HepG2 (cell line): Measurements from ENCODE around the gene LAMC1. TPM values are rescaled to one million over a fixed set of nuclear protein-coding genes. Genes with fewer than 3 reads are reported as not detected.

Experiments
- ATF1 ChIP-seq: IDR thresholded peaks from 2 replicates; pipeline ENCODE4 v1.6.1; 2016; ENCODE audit warnings: mild to moderate bottlenecking, control low read depth
- CERS6 ChIP-seq: sonication (generic); formaldehyde crosslinking; IDR thresholded peaks from 2 replicates; pipeline ENCODE4 v1.5.0; 2020; ENCODE audit warnings: missing genetic modification reagents
- CREB1 ChIP-seq, 2 experiments: fragments of 450-650 bp in 1 of 2; IDR thresholded peaks; 2 replicates each; pipeline ENCODE4 v1.6.1; 2016 to 2017; ENCODE audit warnings: control low read depth in 1 of 2, mild to moderate bottlenecking in 1 of 2, missing compliant biosample characterization in 1 of 2, missing genetic modification characterization in 1 of 2
- ELF3 ChIP-seq: IDR thresholded peaks from 2 replicates; pipeline ENCODE4 v1.6.1; 2016; ENCODE audit warnings: missing genetic modification reagents, missing compliant biosample characterization
- MED8 ChIP-seq: sonication (generic); formaldehyde crosslinking; IDR thresholded peaks from 2 replicates; pipeline ENCODE4 v1.8.1; 2023; ENCODE audit warnings: mild to moderate bottlenecking, missing genetic modification reagents; ENCODE audit not compliant: insufficient replicate concordance
- NKX3-1 ChIP-seq: sonication (generic); formaldehyde crosslinking; IDR thresholded peaks from 2 replicates; pipeline ENCODE4 v1.5.0; 2020; ENCODE audit warnings: missing genetic modification reagents
- POLR2AphosphoS5 ChIP-seq: IDR thresholded peaks from 2 replicates; pipeline ENCODE4 v1.6.1; 2012; ENCODE audit warnings: low read depth, low read length
- RARG ChIP-seq: sonication (generic); formaldehyde crosslinking; IDR thresholded peaks from 2 replicates; pipeline ENCODE4 v1.4.0; 2020; ENCODE audit warnings: low read depth, mild to moderate bottlenecking, missing genetic modification reagents
- RCOR2 ChIP-seq: IDR thresholded peaks from 2 replicates; pipeline ENCODE4 v1.6.1; 2016; ENCODE audit warnings: missing biosample characterization, missing genetic modification reagents
- RERE ChIP-seq: IDR thresholded peaks from 2 replicates; pipeline ENCODE4 v1.6.1; 2016; ENCODE audit warnings: low read depth, missing genetic modification reagents, missing compliant biosample characterization
- SRSF4 ChIP-seq: fragments of 200-400 bp; formaldehyde crosslinking; IDR thresholded peaks from one replicate; pipeline ENCODE4 v1.6.1; 2018; ENCODE audit warnings: mild to moderate bottlenecking, low read depth, low read length, moderate library complexity; ENCODE audit not compliant: poor library complexity, severe bottlenecking
- THAP9 ChIP-seq: sonication (generic); formaldehyde crosslinking; IDR thresholded peaks from 2 replicates; pipeline ENCODE4; 2020; ENCODE audit warnings: missing genetic modification reagents, mild to moderate bottlenecking, borderline replicate concordance
- TP53 ChIP-seq: sonication (generic); formaldehyde crosslinking; conservative IDR thresholded peaks from 2 replicates; pipeline ENCODE4 v1.4.0; 2020; ENCODE audit warnings: missing genetic modification reagents
- ZBTB7B ChIP-seq: sonication (generic); formaldehyde crosslinking; IDR thresholded peaks from 2 replicates; pipeline ENCODE4 v1.4.0; 2020; ENCODE audit warnings: missing genetic modification reagents
- ZFY ChIP-seq: sonication (generic); formaldehyde crosslinking; IDR thresholded peaks from 2 replicates; pipeline ENCODE4 v1.4.0; 2020; ENCODE audit warnings: missing genetic modification reagents
- ZMYM3 ChIP-seq: sonication (generic); formaldehyde crosslinking; IDR thresholded peaks from 2 replicates; pipeline ENCODE4 v1.5.1; 2020; ENCODE audit warnings: mild to moderate bottlenecking, missing genetic modification reagents
- ZNF17 ChIP-seq: sonication (generic); formaldehyde crosslinking; IDR thresholded peaks from 2 replicates; pipeline ENCODE4 v1.5.0; 2020; ENCODE audit warnings: mild to moderate bottlenecking, missing genetic modification reagents
- ZNF350 ChIP-seq: sonication (generic); formaldehyde crosslinking; IDR thresholded peaks from 2 replicates; pipeline ENCODE4 v1.4.0; 2020; ENCODE audit warnings: mild to moderate bottlenecking, low read depth, missing genetic modification reagents, borderline replicate concordance
- ZNF446 ChIP-seq: sonication (generic); formaldehyde crosslinking; IDR thresholded peaks from 2 replicates; pipeline ENCODE4 v1.5.0; 2020; ENCODE audit warnings: mild to moderate bottlenecking, missing genetic modification reagents
- ZNF7 ChIP-seq: IDR thresholded peaks from 2 replicates; pipeline ENCODE4 v1.6.1; 2016; ENCODE audit warnings: missing biosample characterization, missing genetic modification reagents
- ZNF788 ChIP-seq: sonication (generic); formaldehyde crosslinking; IDR thresholded peaks from 2 replicates; pipeline ENCODE4 v1.5.0; 2020; ENCODE audit warnings: mild to moderate bottlenecking, missing genetic modification reagents, borderline replicate concordance
- ZNF83 ChIP-seq: sonication (generic); formaldehyde crosslinking; IDR thresholded peaks from 2 replicates; pipeline ENCODE4 v1.4.0; 2020; ENCODE audit warnings: missing genetic modification reagents, mild to moderate bottlenecking, borderline replicate concordance
- polyA plus RNA-seq, 8 experiments: library from polyadenylated mRNA; depleted of rRNA in 3 of 8; stranded (reverse) in 7 of 8; unstranded in 1 of 8; fragments of >200 nt; fragmentation: Illumina TruSeq in 4 of 8; extraction: Trizol in 4 of 8; gene quantifications; 2 replicates each; pipeline versions ENCODE4 v1.2.1 to v1.2.3, GENCODE V29; 2011 to 2016; ENCODE audit warnings: low read depth in 4 of 8, missing spikeins in 1 of 8, mixed read lengths in 1 of 8; ENCODE audit not compliant: insufficient read depth in 1 of 8
- total RNA-seq, 5 experiments: library from RNA; depleted of rRNA; stranded (reverse); fragments of >200 nt; fragmentation: Illumina TruSeq; extraction: Trizol; gene quantifications; 2 replicates each; pipeline ENCODE4 v1.2.3, GENCODE V29; 2016; ENCODE audit warnings: low read depth in 1 of 5

Gene LAMC1
- total and polyA plus RNA-seq, 2 of the 13 experiments (the other 11 are each of a cell fraction or from before 2014, with no cell fraction given), result 58.5 to 137 TPM

- TF ChIP-seq CREB1 (IDR thresholded peaks at IDR 0.05) (no peak), CREB1 (CRISPR knock-in tag; IDR thresholded peaks at IDR 0.05) (no peak), NKX3-1 (CRISPR knock-in tag) (no peak), ZNF17 (CRISPR knock-in tag) (no peak), ZFY (peak; percentile 69), RERE (CRISPR knock-in tag) (0 out of 2 replicates have a peak, but pooled peaks have one; percentile 26), ZMYM3 (CRISPR knock-in tag) (no peak), ATF1 (CRISPR knock-in tag) (no peak), RCOR2 (CRISPR knock-in tag) (no peak), ZBTB7B (peak; percentile 55), RARG (no peak), ELF3 (CRISPR knock-in tag) (no peak; the same call in 1 of the 2 replicates), MED8 (CRISPR knock-in tag) (no peak), THAP9 (CRISPR knock-in tag) (0 out of 2 replicates have a peak, but pooled peaks have one; percentile 23), TP53 (CRISPR knock-in tag) (peak; percentile 89; the same call in 1 of the 2 replicates), ZNF350 (CRISPR knock-in tag) (peak; percentile 56; the same call in 1 of the 2 replicates), CERS6 (CRISPR knock-in tag) (no peak), POLR2AphosphoS5 (no peak), ZNF83 (no peak), ZNF7 (CRISPR knock-in tag) (no peak), ZNF788 (CRISPR knock-in tag) (no peak; the same call in 1 of the 2 replicates), ZNF446 (CRISPR knock-in tag) (no peak), SRSF4 (no peak)
Measured at GRCh38 chr1:183023601-183024316, 539 bp downstream of the LAMC1 start (continued).
